ENCODE measurements around the gene NUFIP2. TPM values are rescaled to one million over a fixed set of nuclear protein-coding genes. Genes with fewer than 3 reads are reported as not detected.

Gene NUFIP2
- total RNA-seq, 1 donor from 2014 or later: 75.4 TPM

Other genes with a start within 250 kb of the NUFIP2 start
- gene MYO18A, start 113.8 kb downstream of the NUFIP2 start, total RNA-seq: 96.8 and 98.8 TPM in 2 replicates
- not detected in 2 replicates for gene CRYBA1, start 47.3 kb downstream of the NUFIP2 start, total RNA-seq
- gene TAOK1, start 96.2 kb upstream of the NUFIP2 start, total RNA-seq: 60.2 and 63.6 TPM in 2 replicates